Psoas muscle (tissue), 8 donors: Measurements from ENCODE around the gene ATP5ME. TPM values are rescaled to one million over a fixed set of nuclear protein-coding genes. Genes with fewer than 3 reads are reported as not detected.
"Not testable (repeated sequence)": the region's sequence is repeated elsewhere in the genome, so short reads cannot be mapped to it uniquely, and the experiment has no call there.

Experiments used
- ATAC-seq, 4 donors: fragments of 200-7000 bp; cut with Tn5 transposase; one replicate each; pipeline ENCODE4 v1.9.1; 2020; ENCODE audit warnings: moderate library complexity in 3 of 4, mild to moderate bottlenecking in 2 of 4
- DNase-seq, 2 donors: peaks; one replicate each; pipeline ENCODE4 v3.0.0-alpha.2; 2020
- H3K27ac ChIP-seq: fragments of 200-600 bp; one replicate; pipeline ENCODE4 v1.8.0; 2022
- H3K27me3 ChIP-seq, 3 donors: fragments of 200-600 bp in 1 of 3; one replicate each; pipeline versions ENCODE4 v1.6.1 to v1.8.0; 2013 to 2022; ENCODE audit warnings: low read length in 2 of 3, mild to moderate bottlenecking in 2 of 3, moderate library complexity in 1 of 3; ENCODE audit not compliant: insufficient read depth in 3 of 3
- H3K36me3 ChIP-seq, 2 donors: fragments of 200-600 bp in 1 of 2; one replicate each; pipeline versions ENCODE4 v1.6.1 to v1.8.0; 2013 to 2022; ENCODE audit warnings: low read depth in 1 of 2, mild to moderate bottlenecking in 1 of 2, moderate library complexity in 1 of 2; ENCODE audit not compliant: insufficient read depth in 1 of 2
- H3K4me1 ChIP-seq: fragments of 200-600 bp; one replicate; pipeline ENCODE4 v1.8.0; 2022
- H3K4me3 ChIP-seq: fragments of 200-600 bp; one replicate; pipeline ENCODE4 v1.8.0; 2022; ENCODE audit warnings: mild to moderate bottlenecking
- H3K9me3 ChIP-seq: fragments of 200-600 bp; one replicate; pipeline ENCODE4 v1.8.0; 2022
- WGBS, 3 donors: extraction: QIAGEN DNeasy Blood & Tissue Kit; methylation state at CpG; one replicate each; pipeline versions ENCODE4 v1.1.6 to v1.1.7; 2013; 5-methylcytosine and 5-hydroxymethylcytosine counted together
- intact Hi-C, 2 donors: fragments of 100-400 bp; cut with DNase I; formaldehyde crosslinking; loops; one replicate each; pipeline versions ENCODE4 v1.11.0 to v1.14.2; 2022
- polyA plus RNA-seq, 3 donors: library from polyadenylated mRNA; stranded (reverse); fragments of 200-250 nt; gene quantifications; one replicate each; pipeline ENCODE4 v1.2.3, GENCODE V29; 2013
- total RNA-seq, 4 donors: library from RNA; stranded (reverse); fragmentation: NEBNext Ultra II Directional in 2 of 4; extraction: Animal tissue kit (Norgen Biotek cat#: 25700) in 2 of 4; gene quantifications; one replicate each; pipeline versions ENCODE4 v1.2.1 to v1.2.4, GENCODE V29; 2021 to 2023
- TF ChIP-seq, protein P1 (sequence below): fragments of 200-600 bp; IDR thresholded peaks from one replicate; pipeline ENCODE4 v1.8.0; 2022; ENCODE audit warnings: antibody characterized with exemption
- donor health status: healthy with polysubstance abuse.
- donor health status: DM: no; HTN: no; CAD: no; lungs with moderate emphysema.
- donor health status: Bipolar disorder and iron deficiency.
- donor health status: healthy.
- donor health status: DM: yes; HTN: yes; CAD: no.
- donor health status: DM: no; HTN: no; CAD: no.
- donor health status: DM: no; HTN: no; CAD: no.
- donor health status: DM: yes; HTN: yes; CAD: no.

ATP5ME gene
- total and polyA plus RNA-seq, 7 donors = 358 to 712 (median 470) TPM

GRCh38 chr4:675980-676870 lies 2.1 kb upstream of the ATP5ME start:
- H3K9me3 ChIP-seq = no peaks in the 10 kb centered on the region
- peak overlapping the region; percentile 86 for H3K4me3 ChIP-seq
- DNase-seq (peak in 1 of 2 donors; percentile 49), ATAC-seq (peak in 1 of 4 donors; percentile 31)
- intact Hi-C loops = no loop called here
- H3K27ac ChIP-seq = peak overlapping the region; percentile 93
- H3K4me1 ChIP-seq = peaks cover 53% of the 10 kb centered on the region
- TF ChIP-seq, protein P1, sequence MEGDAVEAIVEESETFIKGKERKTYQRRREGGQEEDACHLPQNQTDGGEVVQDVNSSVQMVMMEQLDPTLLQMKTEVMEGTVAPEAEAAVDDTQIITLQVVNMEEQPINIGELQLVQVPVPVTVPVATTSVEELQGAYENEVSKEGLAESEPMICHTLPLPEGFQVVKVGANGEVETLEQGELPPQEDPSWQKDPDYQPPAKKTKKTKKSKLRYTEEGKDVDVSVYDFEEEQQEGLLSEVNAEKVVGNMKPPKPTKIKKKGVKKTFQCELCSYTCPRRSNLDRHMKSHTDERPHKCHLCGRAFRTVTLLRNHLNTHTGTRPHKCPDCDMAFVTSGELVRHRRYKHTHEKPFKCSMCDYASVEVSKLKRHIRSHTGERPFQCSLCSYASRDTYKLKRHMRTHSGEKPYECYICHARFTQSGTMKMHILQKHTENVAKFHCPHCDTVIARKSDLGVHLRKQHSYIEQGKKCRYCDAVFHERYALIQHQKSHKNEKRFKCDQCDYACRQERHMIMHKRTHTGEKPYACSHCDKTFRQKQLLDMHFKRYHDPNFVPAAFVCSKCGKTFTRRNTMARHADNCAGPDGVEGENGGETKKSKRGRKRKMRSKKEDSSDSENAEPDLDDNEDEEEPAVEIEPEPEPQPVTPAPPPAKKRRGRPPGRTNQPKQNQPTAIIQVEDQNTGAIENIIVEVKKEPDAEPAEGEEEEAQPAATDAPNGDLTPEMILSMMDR = no peak
- H3K36me3 ChIP-seq = peaks cover 7 to 20% of the 10 kb centered on the region in 2 donors
- peaks cover 0 to 2% (median 0%) of the 10 kb centered on the region in 3 donors for H3K27me3 ChIP-seq
- WGBS, 3 donors = 33 to 43% (median 37%) methylated on average over 19 of the region's 19 CpGs

- intact Hi-C loops = no loop called here
- no peaks in the 10 kb centered on the region for H3K9me3 ChIP-seq
- TF ChIP-seq, protein P1 = no peak
- no peaks in the 10 kb centered on the region for H3K27me3 ChIP-seq
- DNase-seq (peak in 1 of 2 donors; percentile 45), ATAC-seq (peak; percentile 4 to 27 (median 16))
- 41 to 52% (median 49%) methylated on average over 23 to 26 of the region's 26 CpGs for WGBS, 3 donors
- H3K4me1 ChIP-seq = peaks cover 47% of the 10 kb centered on the region
- peak overlapping the region; percentile 86 for H3K4me3 ChIP-seq
- H3K36me3 ChIP-seq = peaks cover 7 to 28% of the 10 kb centered on the region in 2 donors
- peak overlapping the region; percentile 93 for H3K27ac ChIP-seq
Measured at GRCh38 chr4:675036-675882, 1.2 kb upstream of the ATP5ME start.

- intact Hi-C loops = no loop called here
- H3K36me3 ChIP-seq = peaks cover 7 to 28% of the 10 kb centered on the region in 2 donors
- H3K9me3 ChIP-seq = no peaks in the 10 kb centered on the region
- H3K27me3 ChIP-seq = peaks cover 0 to 3% (median 0%) of the 10 kb centered on the region in 3 donors
- H3K4me3 ChIP-seq = peak overlapping the region; percentile 86
- DNase-seq (peak; percentile 57 to 76), ATAC-seq (peak; percentile 8 to 14 (median 12))
- TF ChIP-seq, protein P1 = no peak
- H3K27ac ChIP-seq = peak overlapping the region; percentile 93
- WGBS, 3 donors = 8 to 10% (median 9%) methylated on average over 40 to 54 of the region's 55 CpGs
- H3K4me1 ChIP-seq = peaks cover 44% of the 10 kb centered on the region
Measured at GRCh38 chr4:673349-674091, 556 bp downstream of the ATP5ME start.

DNA sequence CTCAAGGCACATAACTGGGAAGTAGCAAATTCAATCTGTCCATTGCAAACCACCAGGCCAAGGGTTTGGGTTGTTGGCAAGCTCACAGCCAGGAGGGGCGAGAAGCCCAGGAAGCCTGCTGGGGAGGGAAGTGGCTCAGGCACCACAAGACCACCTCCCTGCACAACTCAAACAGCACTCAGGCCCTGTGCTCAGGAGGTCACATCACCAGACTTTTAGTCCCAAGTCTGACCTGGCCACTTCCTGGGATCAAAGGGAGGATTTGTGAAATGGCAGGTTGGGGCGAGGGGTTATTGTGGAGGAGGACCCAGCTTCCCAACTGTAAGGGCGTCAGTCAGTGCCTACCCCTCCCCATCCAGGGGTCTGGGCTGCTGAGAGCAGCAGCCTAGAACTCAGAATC lies 2.3 kb downstream of the ATP5ME start:
- no peak for ATAC-seq
- H3K9me3 ChIP-seq = no peaks in the 10 kb centered on the region
- intact Hi-C loops = no loop called here
- H3K27ac ChIP-seq = no peak overlapping the region
- peaks cover 0 to 3% (median 0%) of the 10 kb centered on the region in 3 donors for H3K27me3 ChIP-seq
- peaks cover 7 to 28% of the 10 kb centered on the region in 2 donors for H3K36me3 ChIP-seq
- peak in 1 of 2 donors; percentile 28 for DNase-seq
- TF ChIP-seq, protein P1 = no peak
- H3K4me3 ChIP-seq = no peak overlapping the region
- 87 to 88% (median 88%) methylated on average over 3 of the region's 3 CpGs for WGBS, 3 donors
- peaks cover 28% of the 10 kb centered on the region for H3K4me1 ChIP-seq

DNA sequence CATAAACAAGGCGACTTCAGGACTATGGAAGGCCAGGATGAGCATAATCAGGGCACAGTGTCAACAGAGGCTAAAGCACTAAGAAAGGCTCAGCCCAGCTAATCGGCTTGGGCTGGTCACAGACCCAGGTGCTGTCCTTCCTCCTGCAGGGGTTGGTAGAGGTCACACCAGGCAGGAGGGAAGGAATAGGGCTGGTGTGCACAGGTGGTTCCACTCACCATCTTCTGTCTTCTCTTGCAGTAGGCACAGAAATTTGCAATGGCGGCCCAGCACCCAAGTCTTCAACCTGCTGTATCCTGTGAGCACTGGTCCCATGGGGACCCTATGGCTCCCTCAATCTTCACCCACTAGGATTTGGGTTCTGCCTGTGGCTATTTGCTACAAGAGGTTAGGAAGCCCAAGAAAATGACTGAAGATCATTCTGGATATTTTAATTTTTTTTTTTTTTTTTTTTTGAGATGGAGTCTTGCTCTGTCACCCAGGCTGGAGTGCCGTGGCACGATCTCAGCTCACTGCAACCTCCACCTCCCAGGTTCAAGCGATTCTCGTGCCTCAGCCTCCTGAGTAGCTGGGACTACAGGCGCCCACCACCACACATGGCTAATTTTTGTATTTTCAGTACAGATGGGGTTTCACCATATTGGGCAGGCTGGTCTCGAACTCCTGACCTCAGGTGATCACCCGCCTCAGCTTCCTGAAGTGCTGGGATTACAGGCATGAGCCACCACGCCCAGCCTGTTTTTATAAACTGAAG lies 4.1 kb downstream of the ATP5ME start:
- ATAC-seq, intact Hi-C loops, H3K4me3 ChIP-seq, H3K9me3 ChIP-seq, H3K27ac ChIP-seq: not testable (repeated sequence)
- H3K27me3 ChIP-seq = peaks cover 0 to 14% (median 5%) of the 10 kb centered on the region in 3 donors
- WGBS, 3 donors = 91 to 96% (median 94%) methylated on average over 11 of the region's 11 CpGs
- peaks cover 10% of the 10 kb centered on the region for H3K4me1 ChIP-seq
- peaks cover 7 to 28% of the 10 kb centered on the region in 2 donors for H3K36me3 ChIP-seq
- DNase-seq = peak in 1 of 2 donors; percentile 7

DNA sequence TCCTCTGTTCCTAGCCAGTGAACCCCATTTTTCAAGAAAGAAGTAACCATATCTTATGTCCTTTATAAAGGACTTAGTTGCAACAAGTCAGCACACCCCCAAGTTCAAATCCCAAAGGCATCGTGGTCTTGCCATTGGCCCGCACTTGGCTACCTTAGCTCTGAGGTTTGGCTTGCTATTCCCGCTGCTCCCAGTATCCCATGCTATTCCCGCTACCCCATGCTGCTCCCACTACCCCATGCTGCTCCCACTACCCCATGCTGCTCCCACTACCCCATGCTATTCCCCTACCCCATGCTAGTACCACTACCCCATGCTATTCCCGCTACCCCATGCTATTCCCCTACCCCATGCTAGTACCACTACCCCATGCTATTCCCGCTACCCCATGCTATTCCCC lies 5.9 kb downstream of the ATP5ME start:
- peaks cover 0 to 32% (median 7%) of the 10 kb centered on the region in 3 donors for H3K27me3 ChIP-seq
- H3K4me3 ChIP-seq, intact Hi-C loops, H3K9me3 ChIP-seq, ATAC-seq, H3K4me1 ChIP-seq, H3K27ac ChIP-seq: not testable (repeated sequence)
- H3K36me3 ChIP-seq = peaks cover 7 to 28% of the 10 kb centered on the region in 2 donors
- DNase-seq = peak in 1 of 2 donors; percentile 1
- 81 to 88% (median 87%) methylated on average over 6 of the region's 6 CpGs for WGBS, 3 donors
